ENCODE results near the gene FER.

Gene FER

GRCh38 chr5:109111680-109112079 is 364.0 kb downstream of the FER start:
- no peak for TF ChIP-seq CTCF (conservative IDR thresholded peaks at IDR 0.05; ENCODE audit: control insufficient read depth, insufficient read depth, low read depth, low read length)
- no peak for DNase-seq (ENCODE audit: low read depth)
- H3K4me3 ChIP-seq (ENCODE audit: control insufficient read depth, low read depth, low read length), result no peak overlapping the region

DNA sequence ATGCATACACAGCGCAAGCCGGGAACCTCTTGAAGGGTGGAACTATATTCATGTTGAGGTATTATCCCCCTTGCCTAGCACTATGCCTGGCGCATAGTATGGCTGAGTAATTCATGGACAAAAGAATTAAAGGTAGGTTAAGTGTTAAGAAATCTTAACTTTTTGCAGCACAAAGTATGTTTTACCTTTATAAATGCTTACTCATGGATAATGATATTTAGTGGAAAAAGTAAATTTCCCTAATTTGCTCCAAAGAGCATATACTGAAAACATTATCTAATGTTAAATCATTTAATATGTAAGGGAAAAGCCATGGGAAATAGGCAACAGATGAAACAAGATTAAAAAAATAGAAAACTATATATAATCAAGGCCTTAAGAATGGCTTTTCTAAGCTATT is 365.9 kb downstream of the FER start:
- TF ChIP-seq CTCF (conservative IDR thresholded peaks at IDR 0.05; ENCODE audit: control insufficient read depth, insufficient read depth, low read depth, low read length), result no peak
- H3K4me3 ChIP-seq (ENCODE audit: control insufficient read depth, low read depth, low read length), result no peak overlapping the region
- DNase-seq (ENCODE audit: low read depth), result no peak

DNA sequence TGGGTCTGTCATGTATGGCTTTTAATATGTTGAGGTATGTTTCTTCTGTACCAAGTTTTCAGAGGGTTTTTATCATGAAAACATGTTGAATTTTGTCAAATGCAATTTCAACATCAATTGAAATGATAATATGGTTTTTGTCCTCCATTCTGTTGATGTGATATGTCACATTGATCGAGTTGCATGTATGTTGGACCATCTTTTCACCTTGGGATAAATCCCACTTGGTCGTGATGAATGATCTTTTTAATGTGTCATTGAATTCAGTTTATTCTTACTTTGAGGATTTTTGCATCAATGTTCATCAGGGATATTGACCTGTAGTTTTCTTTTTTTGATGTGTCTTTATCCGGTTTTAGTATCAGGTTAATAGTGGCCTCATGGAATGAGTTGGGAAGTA is 373.5 kb downstream of the FER start:
- no peak overlapping the region for H3K4me3 ChIP-seq (ENCODE audit: control insufficient read depth, low read depth, low read length)
- DNase-seq (ENCODE audit: low read depth), result no peak
- no peak for TF ChIP-seq CTCF (conservative IDR thresholded peaks at IDR 0.05; ENCODE audit: control insufficient read depth, insufficient read depth, low read depth, low read length)

GRCh38 chr5:109125755-109126429 is 378.2 kb downstream of the FER start:
- no peak for DNase-seq (ENCODE audit: low read depth)
- TF ChIP-seq CTCF (conservative IDR thresholded peaks at IDR 0.05; ENCODE audit: control insufficient read depth, insufficient read depth, low read depth, low read length), result no peak
- H3K4me3 ChIP-seq (ENCODE audit: control insufficient read depth, low read depth, low read length), result no peak overlapping the region

DNA sequence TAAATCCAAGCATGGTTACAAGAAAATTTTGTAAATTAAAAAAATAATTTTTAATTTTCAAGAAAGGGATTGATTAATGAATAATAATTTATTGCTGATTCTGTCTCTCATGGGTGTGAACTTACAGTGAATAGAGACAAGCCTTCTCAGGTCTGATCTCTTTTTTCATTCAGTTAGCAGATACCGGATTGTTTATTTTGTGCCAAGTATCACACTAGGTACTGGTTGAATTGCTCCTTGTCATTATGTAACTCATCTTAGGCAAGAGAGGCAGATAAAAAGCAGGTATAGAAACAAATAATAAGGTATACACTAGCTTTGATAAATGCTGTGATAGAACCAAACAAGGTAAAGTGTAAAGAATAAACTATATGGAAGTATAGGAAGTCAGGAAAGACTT is 378.8 kb downstream of the FER start:
- DNase-seq (ENCODE audit: low read depth), result no peak
- no peak overlapping the region for H3K4me3 ChIP-seq (ENCODE audit: control insufficient read depth, low read depth, low read length)
- no peak for TF ChIP-seq CTCF (conservative IDR thresholded peaks at IDR 0.05; ENCODE audit: control insufficient read depth, insufficient read depth, low read depth, low read length)

DNA sequence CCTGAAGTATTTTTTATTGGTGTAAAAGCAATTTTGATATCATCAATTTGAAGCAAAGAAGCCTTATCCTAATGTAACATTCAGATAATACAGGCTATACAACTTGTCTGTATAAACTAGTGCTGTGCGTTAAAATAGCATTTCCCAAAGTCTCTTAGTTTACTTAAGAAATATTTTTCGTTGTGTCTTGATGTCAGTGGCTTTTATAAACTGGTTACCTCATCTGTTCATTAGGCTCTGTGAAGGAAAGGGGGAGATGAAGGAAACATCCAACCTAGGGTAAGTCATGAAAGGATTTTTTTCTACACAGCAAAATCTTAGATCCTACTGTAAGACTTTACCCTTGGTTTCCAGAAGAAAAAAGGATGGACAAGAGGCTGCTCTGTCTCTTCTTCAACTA is 389.2 kb downstream of the FER start:
- TF ChIP-seq CTCF (conservative IDR thresholded peaks at IDR 0.05; ENCODE audit: control insufficient read depth, insufficient read depth, low read depth, low read length), result no peak
- no peak overlapping the region for H3K4me3 ChIP-seq (ENCODE audit: control insufficient read depth, low read depth, low read length)
- no peak for DNase-seq (ENCODE audit: low read depth)
